Effector memory CD8-positive, alpha-beta T cell (primary cell): ENCODE data around the gene DGAT2.
A peak's percentile ranks its signal among the peaks of the same experiment; 100 is the strongest.

Experiments
- ATAC-seq: fragments of 150-1000 bp; cut with Tn5 transposase; replicated peaks from 2 replicates; pipeline ENCODE4 v1.10.0; 2021; ENCODE audit warnings: mild to moderate bottlenecking, moderate library complexity
- DNase-seq, 3 experiments: peaks; one replicate each; pipeline ENCODE4 v3.0.0; 2021
- H3K27ac Mint-ChIP-seq, 2 donors: one replicate each; pipeline ENCODE4 v1.8.0; 2022; ENCODE audit warnings: mild to moderate bottlenecking in 2 of 2, mixed read lengths in 2 of 2, moderate library complexity in 2 of 2
- H3K27me3 Mint-ChIP-seq, 2 donors: one replicate each; pipeline ENCODE4 v1.8.0; 2022; ENCODE audit warnings: mixed read lengths in 2 of 2
- H3K36me3 Mint-ChIP-seq: one replicate; pipeline ENCODE4 v1.8.0; 2022; ENCODE audit warnings: mild to moderate bottlenecking, moderate library complexity, mixed read lengths; ENCODE audit not compliant: insufficient read depth
- H3K4me1 Mint-ChIP-seq, 2 donors: one replicate each; pipeline ENCODE4 v1.8.0; 2022; ENCODE audit warnings: low read depth in 2 of 2, mixed read lengths in 2 of 2
- H3K4me3 Mint-ChIP-seq, 2 donors: one replicate each; pipeline ENCODE4 v1.8.0; 2022; ENCODE audit warnings: mild to moderate bottlenecking in 2 of 2, mixed read lengths in 2 of 2, moderate library complexity in 2 of 2
- H3K9me3 Mint-ChIP-seq, 2 donors: one replicate each; pipeline ENCODE4 v1.8.0; 2022; ENCODE audit warnings: mixed read lengths in 2 of 2

DGAT2 gene

DNA sequence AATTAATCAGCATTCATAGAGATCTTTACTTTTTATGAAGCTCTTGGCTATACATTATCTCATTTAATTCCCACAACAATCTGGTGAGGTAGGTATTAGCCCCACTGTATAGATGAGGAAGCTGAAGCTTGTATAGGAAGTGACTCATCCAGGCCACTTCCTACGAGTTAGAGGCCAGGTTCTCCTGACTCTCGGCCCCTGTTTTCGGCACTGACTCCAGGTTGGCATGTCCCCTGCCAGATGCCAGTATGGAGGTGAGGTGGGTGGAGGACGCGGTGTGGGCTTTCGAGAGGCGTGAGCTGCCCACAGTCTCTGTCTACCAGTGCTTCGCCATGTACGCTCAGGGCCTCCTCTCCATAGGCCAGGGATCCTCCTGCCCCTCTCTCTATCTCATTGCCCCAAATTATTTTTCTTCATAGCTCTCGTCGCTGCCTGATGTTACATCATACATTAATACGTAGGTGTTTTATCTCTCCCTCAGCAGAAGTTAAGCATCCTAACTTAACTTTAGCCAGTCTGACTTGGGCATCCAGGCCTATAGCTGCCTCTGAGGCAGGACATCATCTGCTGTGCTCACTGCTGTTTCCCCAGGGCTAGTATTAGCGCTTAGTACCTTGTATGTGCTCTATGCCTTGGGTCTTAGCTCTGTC lies 9.0 kb downstream of the DGAT2 start:
- peak overlapping the region in 1 of 2 donors; percentile 56 for H3K27ac Mint-ChIP-seq
- no peaks in the 10 kb centered on the region for H3K9me3 Mint-ChIP-seq
- peaks cover 3% of the 10 kb centered on the region for H3K36me3 Mint-ChIP-seq
- no peak overlapping the region for H3K4me3 Mint-ChIP-seq
- ATAC-seq (peak; percentile 58), DNase-seq (no peak)
- peaks cover 4 to 22% of the 10 kb centered on the region in 2 donors for H3K4me1 Mint-ChIP-seq
- no peaks in the 10 kb centered on the region for H3K27me3 Mint-ChIP-seq

GRCh38 chr11:75778962-75779361 lies 10.4 kb downstream of the DGAT2 start:
- DNase-seq, result no peak
- no peak for ATAC-seq
- Mint-ChIP-seq H3K27ac (no peak overlapping the region), H3K4me3 (no peak overlapping the region), H3K36me3 (no peaks in the 10 kb centered on the region), H3K4me1 (peaks cover 4 to 20% of the 10 kb centered on the region in 2 donors), H3K27me3 (no peaks in the 10 kb centered on the region), H3K9me3 (no peaks in the 10 kb centered on the region)

DNA sequence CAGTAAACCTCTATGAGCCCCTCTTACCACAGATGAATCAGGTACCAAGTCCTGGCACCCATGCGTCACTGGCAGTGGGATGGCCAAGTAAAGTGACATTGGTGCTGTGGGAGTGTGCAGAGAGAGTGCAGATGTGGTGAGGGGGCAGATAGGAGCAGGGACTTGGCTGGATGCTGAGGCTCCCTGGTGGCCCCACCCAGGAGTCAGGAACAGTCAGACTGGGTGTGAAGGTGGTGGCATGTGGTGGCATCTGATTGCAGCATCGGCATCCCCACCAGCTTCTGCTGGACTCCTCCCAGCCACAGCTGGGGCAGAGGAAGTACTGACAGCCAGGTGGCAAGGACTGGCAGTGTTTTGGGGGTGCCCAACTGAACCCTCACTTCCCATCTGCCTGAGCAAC lies 11.4 kb downstream of the DGAT2 start:
- H3K27me3 Mint-ChIP-seq, result no peaks in the 10 kb centered on the region
- H3K4me3 Mint-ChIP-seq, result no peak overlapping the region
- ATAC-seq (no peak), DNase-seq (no peak)
- no peak overlapping the region for H3K27ac Mint-ChIP-seq
- no peaks in the 10 kb centered on the region for H3K9me3 Mint-ChIP-seq
- H3K36me3 Mint-ChIP-seq, result no peaks in the 10 kb centered on the region
- H3K4me1 Mint-ChIP-seq, result peaks cover 4 to 20% of the 10 kb centered on the region in 2 donors

- DNase-seq, result no peak
- Mint-ChIP-seq H3K9me3 (no peaks in the 10 kb centered on the region), H3K27ac (no peak overlapping the region), H3K4me1 (peaks cover 4 to 20% of the 10 kb centered on the region in 2 donors), H3K27me3 (no peaks in the 10 kb centered on the region), H3K4me3 (no peak overlapping the region), H3K36me3 (no peaks in the 10 kb centered on the region)
- no peak for ATAC-seq
Observed at GRCh38 chr11:75780888-75781287, 12.3 kb downstream of the DGAT2 start.

- DNase-seq, result no peak
- Mint-ChIP-seq H3K27me3 (no peaks in the 10 kb centered on the region), H3K4me3 (no peak overlapping the region), H3K4me1 (peaks cover 4 to 20% of the 10 kb centered on the region in 2 donors), H3K36me3 (no peaks in the 10 kb centered on the region), H3K27ac (no peak overlapping the region), H3K9me3 (no peaks in the 10 kb centered on the region)
- no peak for ATAC-seq
Observed at GRCh38 chr11:75781296-75781695, 12.7 kb downstream of the DGAT2 start.

DNA sequence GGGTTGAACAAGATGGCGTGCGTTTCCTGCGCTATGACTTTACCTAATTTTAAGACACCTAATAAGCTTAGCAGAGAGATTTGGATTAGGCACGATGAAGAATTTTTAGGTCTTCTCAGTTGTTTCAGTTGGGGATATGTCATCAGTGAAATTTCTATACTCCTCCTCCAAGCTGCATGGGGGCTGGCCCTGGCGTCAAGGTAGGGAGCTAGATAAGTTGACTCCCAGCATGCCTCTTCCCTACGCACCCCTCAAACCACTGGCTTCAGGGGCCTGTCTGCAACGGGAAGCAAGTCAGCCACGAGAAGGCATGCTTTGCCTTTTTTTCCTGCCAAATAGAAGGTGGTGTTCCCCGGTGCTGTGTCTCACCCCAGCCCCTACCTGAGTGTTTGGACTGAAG lies 13.3 kb downstream of the DGAT2 start:
- DNase-seq (no peak), ATAC-seq (no peak)
- Mint-ChIP-seq H3K27ac (no peak overlapping the region), H3K4me3 (no peak overlapping the region), H3K27me3 (no peaks in the 10 kb centered on the region), H3K4me1 (peaks cover 4 to 18% of the 10 kb centered on the region in 2 donors), H3K36me3 (no peaks in the 10 kb centered on the region), H3K9me3 (no peaks in the 10 kb centered on the region)

GRCh38 chr11:75782540-75783263 lies 14.1 kb downstream of the DGAT2 start:
- H3K27me3 Mint-ChIP-seq, result no peaks in the 10 kb centered on the region
- H3K4me3 Mint-ChIP-seq, result no peak overlapping the region
- no peaks in the 10 kb centered on the region for H3K9me3 Mint-ChIP-seq
- DNase-seq (no peak), ATAC-seq (no peak)
- H3K27ac Mint-ChIP-seq, result no peak overlapping the region
- peaks cover 4 to 10% of the 10 kb centered on the region in 2 donors for H3K4me1 Mint-ChIP-seq
- no peaks in the 10 kb centered on the region for H3K36me3 Mint-ChIP-seq

DNA sequence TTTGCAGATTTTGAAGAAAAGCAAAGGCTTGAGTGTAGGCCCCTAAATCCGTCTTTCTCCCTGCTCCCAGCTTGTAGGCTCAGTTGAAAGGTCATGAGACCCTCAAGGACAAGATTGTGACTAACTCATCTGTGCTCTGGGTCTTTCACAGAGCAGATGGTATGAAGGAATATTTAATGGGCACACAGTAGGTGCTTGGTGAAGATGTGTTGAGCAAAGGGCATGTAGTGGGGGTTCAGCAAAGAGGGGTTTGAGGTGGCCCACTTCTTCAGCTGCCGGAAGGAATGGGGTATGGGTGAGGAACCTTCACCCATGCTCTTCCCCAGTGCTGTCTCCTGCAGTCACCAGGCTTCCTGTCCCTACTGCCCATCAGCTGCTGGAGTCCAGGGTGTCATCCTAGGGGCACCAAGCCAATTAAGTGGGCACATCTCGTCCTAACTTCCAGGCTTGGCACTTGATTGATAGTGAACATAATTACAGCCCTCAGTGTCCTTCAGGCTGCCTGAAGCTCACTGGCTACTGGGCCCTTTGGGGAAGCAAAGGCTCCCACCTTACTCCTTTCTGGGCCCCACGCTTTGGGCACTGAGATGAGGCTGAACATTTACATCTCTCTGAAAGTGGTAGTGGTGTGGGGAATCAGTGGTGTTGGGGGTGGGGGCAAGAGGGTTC lies 15.0 kb downstream of the DGAT2 start:
- peak overlapping the region in 1 of 2 donors; percentile 62 for H3K27ac Mint-ChIP-seq
- H3K9me3 Mint-ChIP-seq, result no peaks in the 10 kb centered on the region
- ATAC-seq, result no peak

DNA sequence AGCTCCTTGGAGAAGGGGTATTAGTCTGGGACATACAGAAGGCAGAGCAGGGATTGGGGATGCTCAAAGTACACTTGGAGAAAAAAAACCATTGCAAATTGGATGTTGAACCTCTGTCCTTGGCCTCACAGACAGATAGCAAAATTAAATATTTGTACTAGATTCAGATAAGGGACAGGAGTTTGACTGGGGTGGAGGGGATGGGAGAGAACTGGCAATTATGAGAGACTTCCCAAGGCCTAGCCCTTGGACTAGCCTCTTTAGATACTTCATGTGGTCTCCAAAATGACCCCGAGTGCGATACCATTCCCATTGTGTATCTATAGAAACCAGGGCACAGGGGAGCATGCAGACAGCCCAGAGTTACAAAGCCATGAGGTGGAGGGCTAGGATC lies 15.5 kb downstream of the DGAT2 start:
- Mint-ChIP-seq H3K4me3 (no peak overlapping the region), H3K9me3 (no peaks in the 10 kb centered on the region), H3K27me3 (no peaks in the 10 kb centered on the region), H3K36me3 (no peaks in the 10 kb centered on the region), H3K4me1 (peaks cover 4 to 6% of the 10 kb centered on the region in 2 donors), H3K27ac (peak overlapping the region in 1 of 2 donors; percentile 62)
- no peak for DNase-seq
- no peak for ATAC-seq

More for the DNA sequence above, 15.0 kb downstream of the DGAT2 start:
- Mint-ChIP-seq H3K4me1 (peaks cover 4 to 6% of the 10 kb centered on the region in 2 donors), H3K4me3 (no peak overlapping the region), H3K27me3 (no peaks in the 10 kb centered on the region), H3K36me3 (no peaks in the 10 kb centered on the region)
- DNase-seq, result no peak

DNA sequence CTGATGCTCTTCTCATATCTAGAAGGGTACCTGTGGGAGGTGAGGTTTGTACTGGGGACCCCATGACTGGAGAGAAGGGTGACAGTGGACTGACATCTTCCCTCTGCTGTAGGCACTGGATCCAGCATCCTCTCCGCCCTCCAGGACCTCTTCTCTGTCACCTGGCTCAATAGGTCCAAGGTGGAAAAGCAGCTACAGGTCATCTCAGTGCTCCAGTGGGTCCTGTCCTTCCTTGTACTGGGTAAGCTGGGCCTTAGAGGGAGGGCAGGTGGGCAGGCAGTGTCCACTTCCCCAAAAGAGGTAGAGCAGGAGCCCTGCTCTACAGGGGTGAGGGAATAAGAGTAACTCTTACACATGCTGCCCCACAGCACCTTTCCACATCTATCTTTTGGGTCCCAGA lies 15.9 kb downstream of the DGAT2 start:
- no peaks in the 10 kb centered on the region for H3K9me3 Mint-ChIP-seq
- no peak overlapping the region for H3K27ac Mint-ChIP-seq
- no peak for DNase-seq
- H3K27me3 Mint-ChIP-seq, result no peaks in the 10 kb centered on the region
- no peak overlapping the region for H3K4me3 Mint-ChIP-seq
- ATAC-seq, result no peak
- no peaks in the 10 kb centered on the region for H3K36me3 Mint-ChIP-seq
- H3K4me1 Mint-ChIP-seq, result peaks cover 3 to 4% of the 10 kb centered on the region in 2 donors

DNA sequence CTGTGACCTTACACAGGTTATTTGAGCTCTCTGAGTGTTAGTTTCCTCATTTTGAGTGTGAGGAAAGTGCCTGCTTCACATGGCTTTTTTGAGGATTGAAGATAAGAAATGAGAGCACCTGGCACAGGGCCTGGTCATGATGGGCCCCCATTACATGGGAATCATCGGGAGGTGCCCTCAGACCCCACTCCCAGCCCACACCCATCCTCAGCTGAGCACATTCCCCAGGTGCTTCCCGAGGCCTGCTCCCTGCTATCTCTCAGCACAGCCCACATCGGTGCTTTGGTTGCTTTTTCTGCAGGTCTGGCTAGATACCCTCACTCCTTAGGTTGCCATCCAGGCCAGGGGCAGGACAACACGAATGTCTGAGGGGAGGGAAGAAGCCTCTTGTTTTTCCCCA lies 16.6 kb downstream of the DGAT2 start:
- H3K4me1 Mint-ChIP-seq, result peaks cover 0 to 1% of the 10 kb centered on the region in 2 donors
- H3K4me3 Mint-ChIP-seq, result no peak overlapping the region
- ATAC-seq, result no peak
- H3K36me3 Mint-ChIP-seq, result no peaks in the 10 kb centered on the region
- no peak overlapping the region for H3K27ac Mint-ChIP-seq
- H3K9me3 Mint-ChIP-seq, result no peaks in the 10 kb centered on the region
- H3K27me3 Mint-ChIP-seq, result no peaks in the 10 kb centered on the region
- DNase-seq, result no peak

DNA sequence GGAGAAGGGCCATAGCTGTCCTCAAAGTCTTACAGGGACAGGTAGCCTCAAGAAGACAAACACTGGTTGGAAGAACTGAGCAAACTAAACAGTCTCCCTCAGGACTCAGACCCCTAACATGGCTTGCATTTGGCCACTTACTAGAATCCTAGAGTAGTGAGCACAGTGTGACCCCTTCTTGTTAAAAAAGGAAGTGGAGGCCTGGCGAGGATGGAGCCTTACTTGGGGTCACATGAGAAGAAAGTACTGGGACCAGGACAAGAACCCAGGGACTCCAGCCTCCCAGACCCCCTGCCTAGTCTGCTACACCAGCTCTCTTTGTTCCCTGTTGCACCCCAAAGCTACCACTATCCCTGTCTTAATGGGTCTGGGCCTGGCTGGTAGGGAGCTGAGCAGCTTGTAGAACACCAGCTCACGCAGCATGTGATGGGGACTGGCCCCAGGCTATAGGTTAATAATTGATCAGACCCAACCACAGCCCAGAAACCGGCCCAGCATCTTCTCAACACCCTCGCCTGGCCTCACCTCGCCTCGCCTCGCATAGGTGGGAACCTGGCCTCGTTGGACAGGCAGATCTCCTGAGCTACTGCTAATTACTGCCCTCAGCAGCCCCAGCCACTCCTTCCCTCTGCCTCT lies 17.6 kb downstream of the DGAT2 start:
- no peak overlapping the region for H3K27ac Mint-ChIP-seq
- no peaks in the 10 kb centered on the region for H3K9me3 Mint-ChIP-seq
- no peaks in the 10 kb centered on the region for H3K27me3 Mint-ChIP-seq
- no peak overlapping the region for H3K4me3 Mint-ChIP-seq
- ATAC-seq, result no peak
- no peak for DNase-seq
- no peaks in the 10 kb centered on the region for H3K4me1 Mint-ChIP-seq
- H3K36me3 Mint-ChIP-seq, result no peaks in the 10 kb centered on the region

DNA sequence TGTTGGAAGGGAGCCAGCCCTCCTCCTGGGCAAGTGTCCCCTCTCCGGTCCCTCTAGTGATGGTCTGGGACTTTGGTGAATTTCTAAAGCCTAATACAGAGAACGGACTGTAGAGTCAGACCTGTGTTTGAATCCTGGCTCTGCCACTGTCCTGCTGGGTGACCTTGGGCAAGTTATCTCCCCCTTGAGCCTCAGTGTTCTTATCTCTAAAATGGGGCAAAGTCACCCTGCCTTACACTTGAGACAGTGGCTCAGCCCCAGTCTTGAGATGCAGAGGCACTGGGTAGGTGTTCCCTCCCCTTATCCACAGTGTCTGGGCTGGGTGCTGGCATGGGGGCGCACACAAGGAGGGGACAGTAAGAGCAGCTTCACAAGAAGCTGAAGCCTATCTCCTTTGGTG lies 20.9 kb downstream of the DGAT2 start:
- no peaks in the 10 kb centered on the region for H3K4me1 Mint-ChIP-seq
- H3K27me3 Mint-ChIP-seq, result no peaks in the 10 kb centered on the region
- H3K9me3 Mint-ChIP-seq, result no peaks in the 10 kb centered on the region
- DNase-seq (no peak), ATAC-seq (no peak)
- no peaks in the 10 kb centered on the region for H3K36me3 Mint-ChIP-seq
- H3K27ac Mint-ChIP-seq, result no peak overlapping the region
- H3K4me3 Mint-ChIP-seq, result no peak overlapping the region
